ENCODE measurements around the gene CT47A1.
"Not testable (repeated sequence)": the region's sequence is repeated elsewhere in the genome, so short reads cannot be mapped to it uniquely, and the experiment has no call there.

CT47A1 gene

GRCh38 chrX:120985660-120986059 is at the start of gene CT47A1:
Gene CT47A1 (minus strand): TSS chrX:120985760. CDS start chrX:120985529, 231 bp downstream.
- not testable (repeated sequence) for DNase-seq (ENCODE audit: low read depth)

- no peak for DNase-seq (ENCODE audit: low read depth)
Observed at GRCh38 chrX:121032531-121032930, 47.0 kb upstream of the CT47A1 start.

GRCh38 chrX:121030083-121030482 is 44.5 kb upstream of the CT47A1 start:
- no peak for DNase-seq (ENCODE audit: low read depth)

GRCh38 chrX:121028419-121028818 is 42.9 kb upstream of the CT47A1 start:
- no peak for DNase-seq (ENCODE audit: low read depth)

- DNase-seq (ENCODE audit: low read depth), result no peak
Observed at GRCh38 chrX:121014826-121015225, 29.3 kb upstream of the CT47A1 start.

GRCh38 chrX:121013897-121014455 is 28.4 kb upstream of the CT47A1 start:
- DNase-seq (ENCODE audit: low read depth), result no peak

- no peak for DNase-seq (ENCODE audit: low read depth)
Observed at GRCh38 chrX:121011254-121011653, 25.7 kb upstream of the CT47A1 start.

GRCh38 chrX:121010218-121010617 is 24.7 kb upstream of the CT47A1 start:
- DNase-seq (ENCODE audit: low read depth), result no peak

GRCh38 chrX:121009764-121010163 is 24.2 kb upstream of the CT47A1 start:
- no peak for DNase-seq (ENCODE audit: low read depth)

- DNase-seq (ENCODE audit: low read depth), result no peak
Observed at GRCh38 chrX:121008920-121009319, 23.4 kb upstream of the CT47A1 start.

GRCh38 chrX:121000589-121000988 is 15.0 kb upstream of the CT47A1 start:
- DNase-seq (ENCODE audit: low read depth), result no peak

- DNase-seq (ENCODE audit: low read depth), result no peak
Observed at GRCh38 chrX:120999413-120999812, 13.9 kb upstream of the CT47A1 start.

GRCh38 chrX:120956500-120956899 is 29.1 kb downstream of the CT47A1 start, which contains the start of gene CT47A7:
Gene CT47A7 (minus strand): TSS chrX:120956600. CDS start chrX:120956345, 255 bp downstream.
- not testable (repeated sequence) for DNase-seq (ENCODE audit: low read depth)

Data from activated T-helper 9 cell treated with anti-CD3 and anti-CD28 coated beads, Interleukin-2, amount 50 U/mL, for 16 hours (primary cell).